Measurements from ENCODE around the gene WDR27. TPM values are rescaled to one million over a fixed set of nuclear protein-coding genes. Genes with fewer than 3 reads are reported as not detected.

The WDR27 gene
- total and polyA plus RNA-seq, 10 donors, result 17.6 to 69.5 (median 45.7) TPM

- WGBS, 5 donors, result 57 to 92% (median 75%) methylated on average over 1 of the region's 1 CpG
- H3K36me3 ChIP-seq, result no peaks in the 10 kb centered on the region
- no peak for DNase-seq
- intact Hi-C loops (cut with DNase I; ENCODE audit: low total_unique reads), result no loop called here
- no peak overlapping the region for H3K27ac ChIP-seq
- no peaks in the 10 kb centered on the region for H3K27me3 ChIP-seq (replicated peaks in 1 of 7)
- H3K9me3 ChIP-seq, result peaks cover 0 to 3% (median 0%) of the 10 kb centered on the region in 8 donors
- H3K4me3 ChIP-seq, result no peak overlapping the region
- peaks cover 0 to 4% (median 0%) of the 10 kb centered on the region in 6 donors for H3K4me1 ChIP-seq
- no peak for TF ChIP-seq POLR2AphosphoS5 (IDR thresholded peaks at IDR 0.05)
- no peak for TF ChIP-seq CTCF (IDR thresholded peaks at IDR 0.05 in 8 of 11, conservative IDR thresholded peaks at IDR 0.05 in 3 of 11)
- no peak for TF ChIP-seq POLR2A (IDR thresholded peaks at IDR 0.05)
Measured at GRCh38 chr6:169491482-169491881, 210.3 kb downstream of the WDR27 start.

GRCh38 chr6:169490830-169491229 lies 211.0 kb downstream of the WDR27 start:
- TF ChIP-seq POLR2AphosphoS5 (IDR thresholded peaks at IDR 0.05) (no peak), CTCF (IDR thresholded peaks at IDR 0.05 in 8 of 11, conservative IDR thresholded peaks at IDR 0.05 in 3 of 11) (no peak), POLR2A (IDR thresholded peaks at IDR 0.05) (no peak)
- Histone ChIP-seq H3K4me1 (peaks cover 0 to 4% (median 0%) of the 10 kb centered on the region in 6 donors), H3K27ac (no peak overlapping the region), H3K4me3 (no peak overlapping the region), H3K9me3 (peaks cover 0 to 2% (median 0%) of the 10 kb centered on the region in 8 donors), H3K36me3 (no peaks in the 10 kb centered on the region), H3K27me3 (replicated peaks in 1 of 7) (no peaks in the 10 kb centered on the region)
- DNase-seq, result no peak
- 67 to 82% (median 76%) methylated on average over 5 of the region's 5 CpGs for WGBS, 5 donors
- intact Hi-C loops (cut with DNase I; ENCODE audit: low total_unique reads), result no loop called here

GRCh38 chr6:169490246-169490641 lies 211.6 kb downstream of the WDR27 start:
- TF ChIP-seq POLR2AphosphoS5 (IDR thresholded peaks at IDR 0.05) (no peak), POLR2A (IDR thresholded peaks at IDR 0.05) (no peak), CTCF (IDR thresholded peaks at IDR 0.05 in 8 of 11, conservative IDR thresholded peaks at IDR 0.05 in 3 of 11) (no peak)
- Histone ChIP-seq H3K9me3 (peaks cover 0 to 6% (median 3%) of the 10 kb centered on the region in 8 donors), H3K27ac (no peak overlapping the region), H3K4me1 (peaks cover 0 to 4% (median 0%) of the 10 kb centered on the region in 6 donors), H3K4me3 (no peak overlapping the region), H3K36me3 (no peaks in the 10 kb centered on the region), H3K27me3 (replicated peaks in 1 of 7) (no peaks in the 10 kb centered on the region)
- DNase-seq, result no peak
- intact Hi-C loops (cut with DNase I; ENCODE audit: low total_unique reads), result no loop called here
- 79 to 96% (median 90%) methylated on average over 6 of the region's 6 CpGs for WGBS, 5 donors

- intact Hi-C loops (cut with DNase I; ENCODE audit: low total_unique reads), result no loop called here
- no peaks in the 10 kb centered on the region for H3K36me3 ChIP-seq
- H3K4me1 ChIP-seq, result peaks cover 0 to 4% (median 0%) of the 10 kb centered on the region in 6 donors
- H3K9me3 ChIP-seq, result peaks cover 0 to 11% (median 7%) of the 10 kb centered on the region in 8 donors
- WGBS, 5 donors, result 87 to 95% (median 90%) methylated on average over 8 of the region's 8 CpGs
- no peak overlapping the region for H3K27ac ChIP-seq
- no peaks in the 10 kb centered on the region for H3K27me3 ChIP-seq (replicated peaks in 1 of 7)
- TF ChIP-seq CTCF (IDR thresholded peaks at IDR 0.05 in 8 of 11, conservative IDR thresholded peaks at IDR 0.05 in 3 of 11) (no peak), POLR2A (IDR thresholded peaks at IDR 0.05) (no peak), POLR2AphosphoS5 (IDR thresholded peaks at IDR 0.05) (no peak)
- no peak for DNase-seq
- no peak overlapping the region for H3K4me3 ChIP-seq
Measured at GRCh38 chr6:169489563-169490245, 212.1 kb downstream of the WDR27 start.

Measured in spleen (tissue), 11 donors.